Transverse colon (tissue), 4 donors: ENCODE data around the gene FLOT2. TPM values are rescaled to one million over a fixed set of nuclear protein-coding genes. Genes with fewer than 3 reads are reported as not detected.

Experiments
- DNase-seq: peaks from one replicate; pipeline ENCODE4 v3.0.0-alpha.2; 2019
- H3K27ac ChIP-seq, 4 donors: fragments of 200-600 bp; sonication (generic); 2 replicates each; pipeline ENCODE4 v1.5.1; 2016 to 2018; ENCODE audit warnings: inconsistent platforms in 4 of 4
- H3K27me3 ChIP-seq: fragments of 200-600 bp; sonication (generic); 2 replicates; pipeline ENCODE4 v1.5.1; 2017; ENCODE audit warnings: inconsistent platforms
- H3K36me3 ChIP-seq, 4 donors: fragments of 200-600 bp; sonication (generic); 2 replicates each; pipeline ENCODE4 v1.5.1; 2017 to 2019; ENCODE audit warnings: inconsistent platforms in 4 of 4
- H3K4me1 ChIP-seq, 4 donors: fragments of 200-600 bp; sonication (generic); 2 replicates each; pipeline ENCODE4 v1.5.1; 2017 to 2020; ENCODE audit warnings: inconsistent platforms in 4 of 4
- H3K4me3 ChIP-seq, 4 donors: fragments of 200-600 bp; sonication (generic); 1 replicate in 1 of 4; 2 replicates in 3 of 4; pipeline versions ENCODE4 v1.5.1 to v1.6.1; 2017 to 2019; ENCODE audit warnings: inconsistent platforms in 4 of 4
- H3K9me3 ChIP-seq, 2 donors: fragments of 200-600 bp; sonication (generic); 2 replicates each; pipeline ENCODE4 v1.5.1; 2017 to 2019; ENCODE audit warnings: inconsistent platforms in 2 of 2
- EP300 ChIP-seq: sonication (generic); formaldehyde crosslinking; IDR thresholded peaks from one replicate; pipeline ENCODE4 v1.6.1; 2017; ENCODE audit warnings: antibody characterized with exemption, low read depth
- POLR2A ChIP-seq: fragments of 450-650 bp; IDR thresholded peaks from one replicate; pipeline ENCODE4 v1.6.1; 2016; ENCODE audit warnings: antibody characterized with exemption, mild to moderate bottlenecking, moderate library complexity
- POLR2AphosphoS5 ChIP-seq, 3 donors: sonication (generic); formaldehyde crosslinking; IDR thresholded peaks; one replicate each; pipeline ENCODE4 v1.6.1; 2016; ENCODE audit warnings: antibody characterized with exemption in 3 of 3
- WGBS, 2 donors: methylation state at CpG; one replicate each; pipeline ENCODE4 v1.1.5; 2018; ENCODE audit warnings: low coverage in 1 of 2; 5-methylcytosine and 5-hydroxymethylcytosine counted together
- in situ Hi-C, 4 donors: fragments of 200-750 bp; cut with MboI; loops; one replicate each; pipeline versions ENCODE4 v1.15.0 to v1.15.1; 2017; ENCODE audit warnings: low sequenced_read_pairs in 3 of 4, low pct_ligation_motif_present in 1 of 4, low pct_unique_long_range_greater_than_20kb in 1 of 4
- intact Hi-C: fragments of 100-400 bp; cut with DNase I; formaldehyde crosslinking; loops from one replicate; pipeline ENCODE4 v1.15.1; 2023; ENCODE audit warnings: low total_unique reads
- total RNA-seq, 4 donors: library from RNA; depleted of rRNA; stranded (reverse); fragments of >200 nt; gene quantifications; one replicate each; pipeline ENCODE4 v1.1.0, GENCODE V29; 2016
- TF ChIP-seq, protein P1 (sequence below), 5 experiments: fragments of 200-600 bp in 3 of 5; fragments of 450-650 bp in 2 of 5; sonication (generic) in 3 of 5; IDR thresholded peaks; 1 replicate in 2 of 5; 2 replicates in 3 of 5; pipeline ENCODE4 v1.5.1; 2016 to 2017; ENCODE audit warnings: antibody characterized with exemption in 5 of 5, inconsistent platforms in 3 of 5, mild to moderate bottlenecking in 2 of 5, moderate library complexity in 1 of 5

FLOT2 gene
- total RNA-seq, 4 donors from 2014 or later, result 35.8 to 95.8 (median 46.5) TPM

DNA sequence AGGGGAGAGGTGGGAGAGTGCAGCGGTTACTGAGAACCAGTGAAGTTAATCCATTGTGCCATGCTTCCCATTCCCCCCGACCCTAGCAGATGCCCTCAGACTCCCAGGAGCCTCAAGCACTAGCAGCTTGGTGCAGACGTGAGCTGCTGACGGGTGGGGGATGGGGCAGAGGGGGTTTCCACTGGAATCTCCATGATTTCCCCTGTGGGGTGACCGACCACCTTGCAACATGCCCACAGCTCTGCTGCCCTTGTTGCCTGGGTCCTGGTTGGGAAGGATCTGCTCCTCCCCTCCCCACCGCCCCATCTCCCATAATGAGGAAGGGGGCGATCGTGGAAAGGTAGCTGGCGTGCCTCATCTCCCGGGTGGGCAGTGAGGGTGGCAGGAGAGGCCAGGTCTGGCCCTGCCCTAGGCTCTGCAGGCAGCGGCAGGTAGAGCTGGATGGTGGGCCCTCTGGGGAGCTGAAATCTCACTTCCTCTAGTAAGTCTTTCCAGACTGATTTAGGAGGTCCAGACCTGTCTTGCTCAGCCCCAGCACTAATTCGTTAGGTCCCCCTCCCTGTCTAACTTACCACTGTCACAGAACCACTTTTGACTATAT is 9.6 kb downstream of the FLOT2 start:
- Histone ChIP-seq H3K9me3 (no peaks in the 10 kb centered on the region), H3K4me1 (peaks cover 5 to 7% (median 5%) of the 10 kb centered on the region in 4 donors), H3K27me3 (no peaks in the 10 kb centered on the region), H3K4me3 (no peak overlapping the region), H3K27ac (no peak overlapping the region), H3K36me3 (peaks cover 0 to 9% (median 0%) of the 10 kb centered on the region in 4 donors)
- 82 to 90% methylated on average over 4 to 12 of the region's 12 CpGs for WGBS, 2 donors
- no peak for DNase-seq
- intact Hi-C loops (no loop called here), in situ Hi-C loops (loop anchor here in 1 of 4 donors (25.0 kb wide), 1 partner anchor 126 kb away; no protein-coding TSS in a partner anchor)
- no peak for TF ChIP-seq POLR2AphosphoS5 (IDR thresholded peaks at IDR 0.05)
- TF ChIP-seq, protein P1, sequence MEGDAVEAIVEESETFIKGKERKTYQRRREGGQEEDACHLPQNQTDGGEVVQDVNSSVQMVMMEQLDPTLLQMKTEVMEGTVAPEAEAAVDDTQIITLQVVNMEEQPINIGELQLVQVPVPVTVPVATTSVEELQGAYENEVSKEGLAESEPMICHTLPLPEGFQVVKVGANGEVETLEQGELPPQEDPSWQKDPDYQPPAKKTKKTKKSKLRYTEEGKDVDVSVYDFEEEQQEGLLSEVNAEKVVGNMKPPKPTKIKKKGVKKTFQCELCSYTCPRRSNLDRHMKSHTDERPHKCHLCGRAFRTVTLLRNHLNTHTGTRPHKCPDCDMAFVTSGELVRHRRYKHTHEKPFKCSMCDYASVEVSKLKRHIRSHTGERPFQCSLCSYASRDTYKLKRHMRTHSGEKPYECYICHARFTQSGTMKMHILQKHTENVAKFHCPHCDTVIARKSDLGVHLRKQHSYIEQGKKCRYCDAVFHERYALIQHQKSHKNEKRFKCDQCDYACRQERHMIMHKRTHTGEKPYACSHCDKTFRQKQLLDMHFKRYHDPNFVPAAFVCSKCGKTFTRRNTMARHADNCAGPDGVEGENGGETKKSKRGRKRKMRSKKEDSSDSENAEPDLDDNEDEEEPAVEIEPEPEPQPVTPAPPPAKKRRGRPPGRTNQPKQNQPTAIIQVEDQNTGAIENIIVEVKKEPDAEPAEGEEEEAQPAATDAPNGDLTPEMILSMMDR (IDR thresholded peaks at IDR 0.05), result no peak
- TF ChIP-seq POLR2A, result no peak
- TF ChIP-seq EP300, result no peak

DNA sequence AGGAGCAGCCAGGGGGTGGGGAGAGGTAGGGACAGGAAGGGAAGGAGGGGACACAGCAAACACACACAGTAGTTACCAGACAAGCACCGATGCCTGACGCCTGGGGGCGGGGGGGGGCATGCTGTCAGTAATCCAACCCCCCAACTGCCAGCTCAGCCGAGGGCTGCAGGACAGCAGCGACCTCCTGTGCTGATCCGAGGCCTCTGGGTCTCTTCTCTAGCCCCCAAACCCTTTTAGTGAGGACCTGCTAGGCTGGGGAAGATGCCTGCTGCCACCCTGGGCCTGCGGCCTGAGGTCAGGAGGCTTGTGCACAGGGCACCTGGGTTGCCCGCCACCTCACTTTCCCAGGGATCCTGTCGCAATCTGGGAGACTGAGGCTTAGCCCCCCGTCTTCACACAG is 11.6 kb downstream of the FLOT2 start:
- 100% methylated on average over 9 of the region's 10 CpGs; no CpG with 5 or more reads in 1 of the 2 donors for WGBS, 2 donors
- H3K4me3 ChIP-seq, result no peak overlapping the region
- intact Hi-C loops, result no loop called here
- no peaks in the 10 kb centered on the region for H3K4me1 ChIP-seq
- H3K27me3 ChIP-seq, result no peaks in the 10 kb centered on the region
- no peak for DNase-seq
- TF ChIP-seq EP300 (no peak), POLR2AphosphoS5 (IDR thresholded peaks at IDR 0.05) (no peak), POLR2A (no peak)
- TF ChIP-seq, protein P1 (IDR thresholded peaks at IDR 0.05), result no peak
- H3K9me3 ChIP-seq, result no peaks in the 10 kb centered on the region
- in situ Hi-C loops, result loop anchor here in 1 of 4 donors (25.0 kb wide), 1 partner anchor 124 kb away; no protein-coding TSS in a partner anchor
- no peak overlapping the region for H3K27ac ChIP-seq
- peaks cover 0 to 29% (median 5%) of the 10 kb centered on the region in 4 donors for H3K36me3 ChIP-seq

DNA sequence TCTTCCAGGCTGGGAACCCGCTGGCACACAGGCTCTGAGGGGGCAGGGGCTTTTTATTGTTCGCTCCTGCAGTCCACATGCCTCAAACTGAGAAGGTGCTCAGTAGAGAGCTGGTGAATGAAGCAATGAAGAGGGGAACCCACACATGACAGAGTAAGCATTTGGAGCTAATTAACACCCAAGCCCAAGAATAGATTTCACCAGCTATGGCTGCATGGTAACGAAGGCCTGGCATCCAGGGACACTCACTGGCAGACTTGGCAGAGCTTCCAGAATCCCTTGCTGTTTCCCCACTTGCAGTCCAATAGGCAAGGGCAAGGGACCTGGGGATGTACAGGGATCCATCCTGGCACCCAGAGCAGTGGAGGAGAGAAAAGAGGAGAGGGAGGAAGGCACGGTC is 12.2 kb downstream of the FLOT2 start:
- in situ Hi-C loops, result loop anchor here in 1 of 4 donors (25.0 kb wide), 1 partner anchor 123 kb away; no protein-coding TSS in a partner anchor
- 97 to 100% methylated on average over 1 to 4 of the region's 4 CpGs for WGBS, 2 donors
- Histone ChIP-seq H3K9me3 (no peaks in the 10 kb centered on the region), H3K36me3 (peaks cover 0 to 35% (median 7%) of the 10 kb centered on the region in 4 donors), H3K27ac (no peak overlapping the region), H3K27me3 (no peaks in the 10 kb centered on the region), H3K4me1 (no peaks in the 10 kb centered on the region), H3K4me3 (no peak overlapping the region)
- intact Hi-C loops, result no loop called here
- no peak for TF ChIP-seq POLR2A
- no peak for TF ChIP-seq POLR2AphosphoS5 (IDR thresholded peaks at IDR 0.05)
- no peak for DNase-seq

DNA sequence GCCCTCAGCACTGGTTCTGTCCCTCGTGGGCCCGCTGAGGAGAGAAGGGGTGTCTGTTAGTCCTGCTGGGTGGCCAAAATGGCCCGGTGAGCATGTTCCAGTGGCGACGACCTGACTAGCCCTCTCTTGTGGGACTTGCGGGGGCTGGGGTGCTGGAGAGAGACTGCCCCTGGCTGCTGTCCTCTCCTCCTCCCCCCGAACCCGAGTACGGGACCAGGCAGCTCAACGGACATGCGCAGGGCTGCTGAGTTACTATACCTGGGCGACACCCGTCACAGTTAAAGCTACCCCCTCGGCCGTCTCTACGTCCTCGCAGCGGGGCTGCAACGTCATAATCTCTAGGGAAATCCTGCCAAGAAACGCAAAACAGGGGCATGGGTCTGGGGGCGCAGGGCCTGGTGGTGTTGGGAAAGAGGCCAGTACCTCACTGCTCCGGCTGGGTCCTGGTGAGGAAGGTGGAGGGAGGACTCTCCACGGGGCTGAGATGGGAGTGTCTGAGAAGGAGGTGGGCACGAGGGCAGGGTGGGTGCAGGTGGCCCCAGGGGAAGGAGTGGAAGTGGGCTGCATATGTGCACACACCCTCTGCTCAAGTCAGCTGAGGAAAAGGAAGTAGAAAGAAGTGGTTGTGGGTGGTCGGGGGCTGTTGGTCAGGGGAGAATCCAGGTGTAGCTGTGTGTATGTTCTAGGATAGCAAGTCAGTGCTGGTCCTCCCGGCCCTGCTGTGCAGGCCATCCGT is 13.4 kb downstream of the FLOT2 start:
- no peak for DNase-seq
- intact Hi-C loops, result no loop called here
- peaks cover 0 to 47% (median 9%) of the 10 kb centered on the region in 4 donors for H3K36me3 ChIP-seq
- WGBS, 2 donors, result 90% methylated on average over 20 of the region's 27 CpGs; no CpG with 5 or more reads in 1 of the 2 donors
- H3K27me3 ChIP-seq, result no peaks in the 10 kb centered on the region
- no peak overlapping the region for H3K4me3 ChIP-seq
- H3K4me1 ChIP-seq, result no peaks in the 10 kb centered on the region
- in situ Hi-C loops, result loop anchor here in 1 of 4 donors (25.0 kb wide), 1 partner anchor 122 kb away; no protein-coding TSS in a partner anchor
- H3K27ac ChIP-seq, result no peak overlapping the region
- H3K9me3 ChIP-seq, result no peaks in the 10 kb centered on the region
- no peak for TF ChIP-seq POLR2A
- TF ChIP-seq, protein P1 (IDR thresholded peaks at IDR 0.05), result no peak
- TF ChIP-seq POLR2AphosphoS5 (IDR thresholded peaks at IDR 0.05), result no peak
- no peak for TF ChIP-seq EP300
